GM12873 (cell line): ENCODE results near the gene FYCO1.

Experiments used
- CTCF ChIP-seq: IDR thresholded peaks from 2 replicates; pipeline ENCODE4 v1.5.1; 2012; ENCODE audit warnings: low read depth, mild to moderate bottlenecking, moderate library complexity, low read length, control low read depth; ENCODE audit not compliant: insufficient read depth; ENCODE audit errors: missing control alignments

Gene FYCO1

GRCh38 chr3:45965653-45966052, 30.0 kb downstream of the FYCO1 start:
- TF ChIP-seq CTCF, result no peak

GRCh38 chr3:45965253-45965652, 30.4 kb downstream of the FYCO1 start:
- TF ChIP-seq CTCF, result no peak

GRCh38 chr3:45964139-45964538, 31.5 kb downstream of the FYCO1 start:
- TF ChIP-seq CTCF, result no peak

- TF ChIP-seq CTCF, result no peak
These were observed 33.6 kb downstream of the FYCO1 start for GRCh38 chr3:45962033-45962432.

GRCh38 chr3:45960289-45960688, 35.3 kb downstream of the FYCO1 start:
- TF ChIP-seq CTCF, result no peak

- TF ChIP-seq CTCF, result no peak
These were observed 36.4 kb downstream of the FYCO1 start for GRCh38 chr3:45959201-45959600.

GRCh38 chr3:45958321-45958791, 37.3 kb downstream of the FYCO1 start:
- no peak for TF ChIP-seq CTCF
